Stimulated activated CD8-positive, alpha-beta memory T cell treated with anti-CD3 and anti-CD28 coated beads, Interleukin-7, amount 100 ng/mL, for 4 hours (primary cell): ENCODE data around the gene MAP6.

ENCODE experiments used
- DNase-seq, 2 donors: peaks; one replicate each; pipeline ENCODE4 v3.0.0-alpha.2; 2020; ENCODE audit warnings: low read depth in 2 of 2

Gene MAP6

DNA sequence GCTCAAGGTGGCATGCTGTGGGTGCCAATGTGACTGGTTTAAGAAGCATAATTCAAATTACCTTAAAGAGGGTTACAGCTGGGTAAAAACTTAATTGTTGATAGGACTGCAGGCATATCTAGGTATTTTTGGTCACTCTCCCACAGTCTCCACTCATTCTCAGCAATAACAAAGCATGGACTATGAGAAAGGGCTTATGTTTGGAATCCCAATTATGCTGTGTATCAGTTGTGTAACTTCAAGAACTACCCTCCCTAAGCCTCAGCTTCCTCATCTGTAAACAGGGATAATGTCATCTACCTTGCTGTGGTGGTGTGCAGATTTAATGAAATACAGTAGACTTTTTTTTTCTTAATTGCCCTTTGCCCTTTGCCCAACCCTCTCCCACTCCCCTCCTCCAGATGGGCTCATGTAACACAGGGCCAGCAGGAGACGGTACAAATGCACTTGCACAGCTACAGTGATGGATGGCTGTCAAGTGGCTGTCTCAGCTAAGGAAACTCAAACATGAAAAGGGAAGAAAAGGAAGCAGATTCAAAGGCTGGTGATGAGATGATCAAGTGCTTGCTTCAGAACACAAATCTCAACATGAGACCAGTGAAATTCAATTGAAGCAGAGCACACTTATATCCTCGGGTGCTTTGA is 37.6 kb downstream of the MAP6 start:
- no peak for DNase-seq

DNA sequence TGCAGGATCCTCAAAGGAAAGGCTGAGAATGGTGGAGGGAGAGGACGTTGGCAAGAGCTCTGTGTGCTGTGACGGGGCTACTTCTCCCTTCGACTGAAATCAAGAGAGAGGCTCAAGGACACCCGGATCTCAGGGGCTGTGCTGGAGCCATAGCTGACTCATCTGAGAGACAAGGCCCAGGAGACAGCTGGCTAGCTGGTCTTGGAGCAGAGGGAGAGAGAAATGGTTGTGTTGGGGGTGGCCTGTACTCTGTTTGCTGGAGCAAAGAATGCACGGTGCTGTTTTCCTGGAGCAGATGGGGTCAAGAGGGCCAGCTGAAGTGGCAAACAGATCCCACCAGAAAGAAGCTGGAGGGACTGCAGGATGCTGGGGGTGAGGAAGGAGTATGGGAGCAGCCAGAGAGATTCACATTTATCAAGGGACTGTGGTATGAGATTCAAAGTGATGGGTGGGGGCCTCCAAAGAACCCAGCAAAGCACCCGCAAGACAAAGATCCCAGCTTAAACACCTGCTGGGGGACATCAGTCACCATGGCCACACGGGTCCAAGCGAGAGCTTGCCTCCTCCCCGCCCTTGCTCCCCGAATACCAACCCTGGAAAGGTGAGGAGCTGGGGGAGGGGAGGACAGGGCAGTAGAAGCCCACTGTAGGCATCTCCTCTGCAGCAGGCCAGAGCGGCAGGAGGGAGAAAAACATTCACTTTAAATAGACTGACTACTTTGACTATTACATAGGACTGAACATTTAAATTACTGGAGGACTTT is 40.8 kb downstream of the MAP6 start:
- no peak for DNase-seq

DNA sequence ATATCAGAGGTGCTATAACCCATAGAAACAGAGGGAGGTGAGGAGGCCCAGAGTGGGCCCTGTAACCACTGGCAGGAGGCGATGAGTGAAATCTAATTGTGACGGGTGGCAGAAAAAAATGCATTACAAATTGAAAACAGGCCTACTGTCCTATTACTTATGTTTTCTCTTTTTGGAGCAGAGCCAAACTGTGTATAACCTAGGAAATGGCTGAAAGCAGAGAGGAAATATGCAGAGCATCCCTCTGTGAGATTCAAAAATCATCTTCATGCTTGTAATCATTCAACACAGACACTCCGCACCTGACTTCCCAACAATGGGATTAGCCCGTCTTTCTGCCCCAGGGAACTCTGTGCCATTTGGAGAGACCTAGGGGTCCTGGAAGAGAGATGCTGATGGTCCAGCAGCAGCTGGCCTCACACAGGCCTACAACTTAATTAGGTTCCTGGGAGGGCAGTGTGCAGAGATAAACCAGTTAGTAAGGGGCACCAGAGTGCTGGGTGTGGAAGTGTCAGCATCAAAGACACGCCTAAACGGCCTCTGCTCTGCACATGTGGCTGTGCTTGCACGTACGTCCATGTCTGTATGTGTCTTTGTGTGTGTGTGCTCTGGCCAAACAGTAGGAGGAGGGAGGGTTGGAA is 41.8 kb downstream of the MAP6 start:
- DNase-seq: no peak

GRCh38 chr11:75625991-75626888 is 42.6 kb downstream of the MAP6 start:
- no peak for DNase-seq

GRCh38 chr11:75625021-75625420 is 43.8 kb downstream of the MAP6 start:
- DNase-seq: no peak

DNA sequence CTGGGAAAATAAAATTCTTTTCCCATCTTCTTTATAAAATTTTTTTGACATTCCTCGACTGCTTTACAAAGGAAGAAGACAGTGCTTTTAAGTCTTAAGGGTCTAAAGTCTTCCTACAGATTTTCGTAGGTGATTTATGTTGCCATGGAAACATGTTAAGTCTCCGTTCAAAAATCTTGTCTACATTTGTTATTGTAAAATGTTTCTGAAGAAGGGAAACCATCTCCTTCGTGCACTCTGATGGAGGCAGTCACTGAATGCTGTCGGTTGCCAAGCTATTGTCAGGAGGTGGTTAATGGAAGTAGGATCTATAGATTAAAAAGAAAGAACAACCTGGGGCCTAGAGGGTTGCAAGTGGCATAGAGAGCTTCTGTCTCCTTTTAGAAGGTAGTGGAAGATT is 52.6 kb downstream of the MAP6 start:
- no peak for DNase-seq

- DNase-seq: no peak
Measured at GRCh38 chr11:75615751-75616150, 53.1 kb downstream of the MAP6 start.

DNA sequence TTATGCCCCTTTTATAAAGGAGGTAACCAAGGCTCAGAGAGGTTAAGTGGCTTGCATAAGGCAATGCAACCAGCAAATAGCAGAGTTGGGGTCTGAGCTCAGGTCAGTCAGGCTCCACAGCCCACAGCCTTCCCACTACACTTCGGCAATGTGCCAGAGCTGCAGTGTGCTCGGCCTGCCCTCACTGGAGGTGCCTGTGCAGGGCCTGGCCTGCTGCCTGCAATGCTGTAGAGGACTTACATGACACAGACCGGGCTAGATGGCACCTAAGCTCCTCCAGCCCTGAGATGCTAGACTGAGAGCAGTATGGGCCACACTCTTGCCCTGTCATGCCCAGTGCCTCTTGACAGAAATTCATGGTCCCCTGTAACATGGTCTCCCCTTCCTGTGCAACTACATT is 57.0 kb downstream of the MAP6 start:
- DNase-seq: no peak

- DNase-seq: no peak
Measured at GRCh38 chr11:75606099-75606498, 62.7 kb downstream of the MAP6 start.

DNA sequence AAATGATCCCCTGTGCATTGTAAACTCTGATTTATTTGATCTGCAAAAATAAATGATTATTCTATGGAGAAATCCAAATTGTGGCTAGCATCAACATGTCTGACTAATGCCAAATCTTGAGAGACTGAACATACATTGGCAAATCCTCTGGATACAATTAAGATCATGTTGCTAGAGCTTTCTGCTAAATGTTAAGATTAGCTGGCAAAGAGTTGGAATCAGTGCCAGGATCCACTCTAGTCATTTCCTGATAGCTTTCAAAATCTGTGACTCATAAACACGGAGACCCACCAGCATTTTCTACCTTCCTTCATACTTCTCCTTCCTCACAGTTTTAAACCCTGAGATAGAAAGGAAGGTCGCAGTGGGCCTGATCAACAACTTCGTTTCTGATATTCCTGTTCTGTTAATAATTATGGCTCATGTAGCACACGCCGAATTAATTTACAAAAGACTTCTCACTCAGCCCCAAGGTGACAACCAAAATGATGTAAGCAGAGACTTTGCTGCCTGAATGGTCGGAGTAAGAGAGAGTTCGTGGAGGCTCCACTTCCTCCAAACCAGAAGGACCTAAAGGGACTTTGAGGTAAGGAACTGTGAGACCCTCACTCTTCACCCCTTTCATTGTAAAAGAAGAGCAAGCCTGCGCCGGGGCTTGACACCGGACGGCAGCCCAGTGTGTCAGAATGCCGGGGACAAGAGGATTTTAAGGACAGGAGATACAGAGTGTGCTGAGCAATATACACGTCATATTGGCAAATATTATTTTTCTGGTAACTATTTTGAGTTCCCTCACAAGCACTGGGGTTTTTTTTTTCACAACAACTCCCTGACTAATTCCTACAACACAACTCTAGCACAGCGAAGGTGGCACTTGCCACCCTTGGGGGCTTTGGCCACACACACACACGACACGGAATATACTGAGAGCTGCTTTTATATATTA is 64.8 kb downstream of the MAP6 start:
- no peak for DNase-seq

DNA sequence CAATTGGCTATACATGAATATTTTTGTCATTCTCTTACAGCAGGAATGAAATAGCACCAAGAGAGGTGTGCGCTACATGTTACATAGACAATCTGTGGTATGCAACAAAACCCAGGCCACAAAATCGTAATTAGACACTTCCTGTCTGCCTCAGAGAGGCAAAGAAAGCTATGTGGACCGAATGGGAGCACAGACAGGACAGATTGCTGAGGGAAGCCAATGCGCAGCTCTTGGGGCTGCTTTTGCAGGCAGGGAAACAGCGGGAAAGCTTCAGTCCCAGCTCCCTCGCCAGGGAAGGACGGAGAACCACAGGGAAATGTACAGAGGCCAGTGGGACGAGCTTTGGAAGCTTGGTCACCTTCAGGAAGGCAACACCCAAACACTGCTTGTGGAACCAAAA is 65.9 kb downstream of the MAP6 start:
- DNase-seq: no peak

DNA sequence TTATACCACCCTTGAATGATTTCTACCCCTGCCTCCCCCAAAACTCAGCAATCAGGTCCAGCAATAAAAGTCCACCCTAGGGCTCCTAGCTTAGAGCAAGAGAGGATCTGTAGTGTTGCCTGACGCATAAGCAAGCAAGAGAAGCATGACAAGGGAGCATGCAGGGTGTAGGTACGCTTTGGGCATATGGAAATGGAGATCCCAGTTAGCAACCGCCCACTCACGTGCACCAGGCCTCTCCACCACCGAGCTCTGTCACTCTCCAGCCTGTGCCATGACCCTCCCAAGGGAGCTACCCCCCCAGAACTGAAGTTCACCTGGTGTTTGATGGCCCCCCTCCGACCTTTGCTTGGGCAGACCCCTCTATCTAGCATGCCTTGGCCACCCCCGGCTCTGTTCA is 67.3 kb downstream of the MAP6 start:
- DNase-seq: no peak

DNA sequence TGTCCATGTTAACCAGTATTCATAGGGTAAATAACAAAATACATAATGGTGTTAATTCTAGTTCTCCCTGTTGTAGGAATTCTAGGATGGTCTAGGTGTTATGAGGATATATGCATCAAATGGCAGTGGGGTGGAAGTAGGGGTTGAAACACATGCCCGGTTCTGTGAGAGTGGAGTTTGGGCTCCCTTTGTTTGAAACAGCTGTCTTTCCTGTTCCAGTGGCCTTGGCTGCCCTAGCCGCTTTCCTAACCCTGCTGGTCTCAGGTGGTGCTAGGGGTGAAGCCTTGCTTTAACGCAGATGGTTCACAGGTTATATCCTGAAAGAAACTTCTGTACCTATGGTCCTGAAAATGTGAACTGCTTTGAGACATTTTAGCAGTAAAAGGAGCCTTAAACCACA is 68.5 kb downstream of the MAP6 start:
- no peak for DNase-seq

GRCh38 chr11:75598900-75599299 is 69.9 kb downstream of the MAP6 start:
- DNase-seq: no peak

DNA sequence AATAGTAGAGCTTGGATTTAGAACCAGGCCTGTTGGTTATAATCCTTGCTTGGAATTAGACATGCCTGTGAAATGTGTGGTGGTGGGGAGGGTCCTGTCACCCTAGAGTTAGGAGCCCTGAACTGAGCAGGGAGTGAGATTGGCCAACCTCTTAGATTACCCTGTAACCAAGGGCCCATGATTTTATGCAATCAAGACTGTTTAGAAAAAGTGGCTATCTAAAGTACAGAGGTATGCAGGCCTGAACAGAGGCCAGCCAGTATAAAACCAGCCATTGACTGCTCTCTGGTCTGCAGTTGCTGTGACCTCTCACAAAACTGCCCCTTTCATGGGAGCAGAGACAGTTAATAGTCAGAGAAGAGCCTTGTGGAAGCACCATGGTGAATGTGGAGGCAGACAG is 70.6 kb downstream of the MAP6 start:
- no peak for DNase-seq

GRCh38 chr11:75597636-75598035 is 71.2 kb downstream of the MAP6 start:
- no peak for DNase-seq

DNA sequence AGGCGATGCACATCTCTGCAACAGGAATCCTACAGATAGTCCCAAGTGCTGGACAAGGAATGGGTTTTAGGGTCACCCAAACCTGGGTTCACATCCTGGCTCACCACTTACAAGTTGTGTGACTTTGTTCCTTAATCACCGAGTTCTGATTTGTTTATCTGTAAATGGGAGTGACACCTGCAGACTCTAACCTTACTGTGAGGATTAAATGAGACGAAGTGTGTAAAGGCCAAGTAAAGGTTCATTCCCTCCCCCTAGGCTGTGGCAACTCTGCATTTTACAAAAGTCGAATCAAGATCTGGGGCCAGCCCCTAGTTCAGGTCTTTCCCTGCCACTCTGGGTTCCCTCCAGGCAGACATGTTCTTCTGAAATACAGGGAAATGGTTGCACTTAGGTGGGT is 71.9 kb downstream of the MAP6 start:
- DNase-seq: no peak

- no peak for DNase-seq
Measured at GRCh38 chr11:75595429-75595828, 73.4 kb downstream of the MAP6 start.

DNA sequence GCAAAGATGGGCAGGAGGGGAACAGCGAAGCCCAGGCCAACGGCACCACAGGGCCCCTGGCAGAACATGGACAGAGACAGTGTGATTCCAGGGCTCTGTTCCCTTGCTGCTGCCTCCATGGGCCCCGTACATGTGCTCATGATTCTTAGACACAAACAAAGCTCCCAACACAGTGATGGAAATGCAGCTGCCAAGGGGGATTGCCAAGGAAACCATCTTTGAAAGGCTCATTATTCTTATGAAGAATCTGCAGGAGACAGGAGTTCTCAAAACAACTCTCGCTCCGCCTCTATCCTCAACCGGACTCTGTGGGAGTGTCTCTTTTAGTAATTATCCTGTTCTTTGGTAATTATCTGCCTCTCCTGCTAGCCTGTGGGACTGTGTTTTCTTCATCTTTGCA is 74.6 kb downstream of the MAP6 start:
- no peak for DNase-seq

DNA sequence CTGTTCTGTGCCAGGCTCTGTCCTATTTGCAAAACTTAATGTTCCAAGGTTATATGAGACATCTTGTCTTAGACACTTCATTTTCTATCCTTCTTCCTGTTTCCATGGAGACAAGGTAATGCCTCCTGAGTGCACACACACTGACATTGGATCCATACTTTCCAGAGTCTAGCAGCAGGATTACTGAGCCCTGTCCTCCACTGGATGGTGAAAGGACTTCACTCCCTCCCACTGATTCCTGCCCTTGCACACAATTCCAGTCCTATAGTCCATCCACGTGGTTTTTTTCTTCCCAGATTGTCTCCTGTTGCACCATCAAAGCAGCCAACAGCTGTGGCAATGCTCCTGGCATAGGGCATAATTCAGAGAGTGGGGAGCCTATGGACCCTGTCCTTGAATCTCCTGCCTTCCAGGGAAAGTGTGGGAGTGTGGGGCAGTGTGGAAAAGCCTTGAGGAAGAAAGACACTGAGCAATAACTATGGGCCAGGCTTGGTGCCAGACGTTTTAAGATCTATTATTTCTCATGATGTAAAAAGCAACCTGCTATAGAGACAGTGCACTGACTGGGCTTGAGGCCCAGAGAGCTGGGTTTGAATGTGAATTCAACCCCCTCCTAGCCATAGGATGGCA is 75.4 kb downstream of the MAP6 start:
- no peak for DNase-seq

DNA sequence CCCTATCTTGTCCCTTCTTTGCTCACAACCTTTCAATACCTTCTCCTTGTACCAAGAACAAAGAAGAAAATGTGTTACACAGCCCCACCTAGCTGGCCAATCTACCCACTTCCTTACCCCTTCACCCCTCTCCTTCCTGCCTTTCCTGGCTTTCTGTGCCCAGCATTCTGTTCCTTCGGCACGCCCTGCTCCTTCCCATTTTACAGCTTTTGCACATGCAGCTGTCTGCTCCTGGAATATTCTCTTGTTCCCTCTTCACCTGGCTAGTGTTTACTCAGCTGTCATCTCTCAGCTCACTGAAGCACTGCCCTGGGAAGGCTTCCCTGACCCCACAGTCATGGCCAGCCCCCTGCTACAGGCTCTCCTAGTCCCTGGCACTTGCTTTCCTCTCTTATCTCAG is 76.1 kb downstream of the MAP6 start:
- no peak for DNase-seq
